SU-DHL-6 (cell line): Measurements from ENCODE around the gene SHD.

Experiments
- H2AFZ ChIP-seq: fragments of 200-600 bp; sonication (generic); 2 replicates; pipeline ENCODE4 v1.6.1; 2014; ENCODE audit warnings: low read depth, mild to moderate bottlenecking, moderate library complexity, mixed read lengths, antibody characterized with exemption, low read length; ENCODE audit not compliant: severe bottlenecking
- H3F3A ChIP-seq: fragments of 200-600 bp; shearing (Covaris generic); 2 replicates; pipeline ENCODE4 v1.6.0; 2016; ENCODE audit warnings: antibody characterized with exemption, mild to moderate bottlenecking; ENCODE audit not compliant: insufficient read depth
- H3K27ac ChIP-seq: fragments of 200-600 bp; sonication (generic); 2 replicates; pipeline ENCODE4 v1.5.1; 2016; ENCODE audit warnings: low read depth, mild to moderate bottlenecking, low read length, moderate library complexity, mixed read lengths
- H3K27me3 ChIP-seq: fragments of 200-600 bp; sonication (generic), shearing (Covaris generic); 2 replicates; pipeline ENCODE4 v1.6.0; 2014; ENCODE audit warnings: mild to moderate bottlenecking, low read length
- H3K36me3 ChIP-seq: fragments of 200-600 bp; sonication (generic); 2 replicates; pipeline ENCODE4 v1.6.1; 2014; ENCODE audit warnings: mild to moderate bottlenecking, low read length, mixed read lengths
- H3K4me2 ChIP-seq: fragments of 300-600, 200-600 bp; shearing (Covaris generic), sonication (generic); 2 replicates; pipeline ENCODE4 v1.6.0; 2014; ENCODE audit warnings: low read length, low read depth, mild to moderate bottlenecking; ENCODE audit not compliant: poor library complexity, severe bottlenecking
- H3K4me3 ChIP-seq: fragments of 200-600 bp; sonication (generic); 2 replicates; pipeline ENCODE4 v1.5.1; 2014; ENCODE audit warnings: antibody characterized with exemption, low read length, mild to moderate bottlenecking, mixed read lengths; ENCODE audit not compliant: insufficient read depth, poor library complexity, severe bottlenecking
- H3K79me2 ChIP-seq: fragments of 200-600 bp; sonication (generic); 2 replicates; pipeline ENCODE4 v1.6.1; 2014; ENCODE audit warnings: mild to moderate bottlenecking, low read length, moderate library complexity; ENCODE audit not compliant: insufficient read depth
- H3K9ac ChIP-seq: fragments of 200-600 bp; sonication (generic); 2 replicates; pipeline ENCODE4 v1.7.0; 2014; ENCODE audit warnings: mild to moderate bottlenecking, low read length
- H3K9me2 ChIP-seq: fragments of 200-600 bp; sonication (generic); replicated peaks from 2 replicates; pipeline ENCODE4 v1.6.1; 2014; ENCODE audit warnings: low read length; ENCODE audit not compliant: insufficient read depth
- H3K9me3 ChIP-seq: fragments of 200-600 bp; sonication (generic); 2 replicates; pipeline ENCODE4 v1.6.1; 2014; ENCODE audit warnings: low read length, mixed read lengths; ENCODE audit not compliant: insufficient read depth
- H4K20me1 ChIP-seq: fragments of 200-600 bp; sonication (generic); 2 replicates; pipeline ENCODE4 v1.6.1; 2014; ENCODE audit warnings: low read depth, mild to moderate bottlenecking, antibody characterized with exemption, low read length, moderate library complexity, mixed read lengths
- CTCF ChIP-seq: fragments of 200-600 bp; sonication (generic); IDR thresholded peaks from one replicate; pipeline ENCODE4 v1.5.1; 2017; ENCODE audit warnings: antibody characterized with exemption, mild to moderate bottlenecking, low read length, moderate library complexity; ENCODE audit not compliant: insufficient read depth, poor library complexity, severe bottlenecking
- EZH2phosphoT487 ChIP-seq: fragments of 200-600 bp; sonication (generic), shearing (Covaris generic); conservative IDR thresholded peaks from 2 replicates; pipeline ENCODE4 v1.6.1; 2018; ENCODE audit warnings: mild to moderate bottlenecking, antibody characterized with exemption, low read length, moderate library complexity, mixed read lengths

The SHD gene

GRCh38 chr19:4232614-4233281 is 46.3 kb upstream of the SHD start:
- H3K27ac ChIP-seq, result no peak overlapping the region
- no peaks in the 10 kb centered on the region for H3K27me3 ChIP-seq
- H3K4me2 ChIP-seq, result no peak overlapping the region
- H3F3A ChIP-seq, result no peaks in the 10 kb centered on the region
- no peaks in the 10 kb centered on the region for H3K79me2 ChIP-seq
- no peaks in the 10 kb centered on the region for H3K9me3 ChIP-seq
- no peak overlapping the region for H3K9ac ChIP-seq
- H3K4me3 ChIP-seq, result no peak overlapping the region
- H3K9me2 ChIP-seq, result no peaks in the 10 kb centered on the region
- H2AFZ ChIP-seq, result no peak overlapping the region
- H4K20me1 ChIP-seq, result no peaks in the 10 kb centered on the region
- no peak for TF ChIP-seq CTCF
- no peak for TF ChIP-seq EZH2phosphoT487
- no peaks in the 10 kb centered on the region for H3K36me3 ChIP-seq

GRCh38 chr19:4233282-4233853 is 45.7 kb upstream of the SHD start:
- no peak overlapping the region for H2AFZ ChIP-seq
- H3K4me2 ChIP-seq, result no peak overlapping the region
- no peaks in the 10 kb centered on the region for H3K9me3 ChIP-seq
- no peaks in the 10 kb centered on the region for H3F3A ChIP-seq
- TF ChIP-seq CTCF (peak; percentile 81), EZH2phosphoT487 (no peak)
- H4K20me1 ChIP-seq, result no peaks in the 10 kb centered on the region
- no peaks in the 10 kb centered on the region for H3K9me2 ChIP-seq
- H3K9ac ChIP-seq, result no peak overlapping the region
- no peaks in the 10 kb centered on the region for H3K79me2 ChIP-seq
- H3K27me3 ChIP-seq, result no peaks in the 10 kb centered on the region
- no peaks in the 10 kb centered on the region for H3K36me3 ChIP-seq
- H3K4me3 ChIP-seq, result no peak overlapping the region
- no peak overlapping the region for H3K27ac ChIP-seq

GRCh38 chr19:4234142-4234861 is 44.8 kb upstream of the SHD start:
- Histone ChIP-seq H3K9me3 (no peaks in the 10 kb centered on the region), H3K9ac (no peak overlapping the region), H3K9me2 (no peaks in the 10 kb centered on the region), H4K20me1 (no peaks in the 10 kb centered on the region), H3F3A (no peaks in the 10 kb centered on the region), H3K27me3 (no peaks in the 10 kb centered on the region), H2AFZ (no peak overlapping the region), H3K27ac (no peak overlapping the region), H3K4me3 (no peak overlapping the region), H3K36me3 (no peaks in the 10 kb centered on the region), H3K4me2 (no peak overlapping the region), H3K79me2 (no peaks in the 10 kb centered on the region)
- TF ChIP-seq CTCF, result no peak
- TF ChIP-seq EZH2phosphoT487, result no peak
